Amniotic epithelial cell (primary cell): ENCODE data around the gene MYD88.

Experiments used
- DNase-seq: peaks from one replicate; pipeline ENCODE4 v3.0.0-alpha.2; 2010; ENCODE audit warnings: low read depth

Gene MYD88

GRCh38 chr3:38165722-38166387 is 27.4 kb downstream of the MYD88 start:
- DNase-seq: peak; percentile 39

- no peak for DNase-seq
These were observed 29.1 kb downstream of the MYD88 start for GRCh38 chr3:38167591-38167990.

DNA sequence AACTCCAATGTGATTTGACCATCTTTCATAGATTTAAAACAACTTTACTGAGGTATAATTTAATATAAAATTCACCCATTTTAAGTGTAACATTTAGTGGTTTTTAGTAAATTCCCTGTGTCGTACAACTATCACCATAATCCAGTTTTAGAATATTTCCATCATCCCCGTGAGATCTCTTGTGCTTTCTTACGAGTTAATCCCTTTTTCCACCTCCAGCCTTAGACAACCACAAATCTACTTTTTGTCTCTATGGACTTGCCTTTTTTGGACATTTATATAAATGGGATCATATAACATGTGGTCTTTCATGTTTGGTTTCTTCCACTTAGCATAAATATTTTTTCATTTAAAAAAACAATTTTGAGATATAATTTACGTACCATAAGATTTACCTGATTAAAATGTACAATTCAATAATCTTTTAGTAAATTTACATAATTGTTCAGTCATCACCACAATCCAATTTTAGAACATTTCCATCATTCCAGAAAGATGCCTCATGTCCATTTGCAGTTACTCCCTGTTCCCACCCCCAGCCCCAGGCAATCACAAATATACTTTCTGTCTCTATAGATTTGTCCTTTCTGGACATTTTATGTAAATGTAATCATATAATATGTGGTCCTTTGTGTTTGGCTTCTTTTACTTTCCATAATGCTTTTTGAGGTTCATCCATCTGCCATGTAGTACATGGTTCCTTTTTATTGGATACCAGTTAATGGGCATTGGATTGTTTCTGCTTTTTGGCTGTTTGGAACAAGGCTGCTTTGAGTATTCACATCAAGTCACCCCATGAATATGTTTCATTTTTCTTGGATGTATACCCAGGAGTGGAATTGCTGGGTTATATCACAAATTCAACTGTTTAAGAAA is 29.9 kb downstream of the MYD88 start:
- peak; percentile 43 for DNase-seq

DNA sequence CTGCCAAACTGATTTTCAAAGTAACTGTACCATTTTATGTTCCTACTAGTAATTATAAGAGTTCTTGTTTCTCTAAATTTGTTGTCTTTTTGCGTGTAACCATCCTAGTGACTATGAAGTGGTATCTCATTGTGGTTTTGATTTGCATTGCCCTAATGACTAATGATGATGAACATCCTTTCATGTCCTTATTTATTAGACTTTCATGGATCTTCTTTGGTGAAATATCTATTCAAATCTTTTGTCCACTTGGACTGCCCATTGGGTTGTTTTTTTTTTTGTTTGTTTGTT is 30.5 kb downstream of the MYD88 start:
- peak; percentile 21 for DNase-seq

GRCh38 chr3:38170722-38171121 is 32.3 kb downstream of the MYD88 start:
- DNase-seq: no peak

GRCh38 chr3:38171622-38172021 is 33.2 kb downstream of the MYD88 start:
- DNase-seq: no peak

GRCh38 chr3:38173834-38174418 is 35.5 kb downstream of the MYD88 start:
- no peak for DNase-seq

- no peak for DNase-seq
These were observed 38.7 kb downstream of the MYD88 start for GRCh38 chr3:38177181-38177580.

- DNase-seq: no peak
These were observed 48.3 kb downstream of the MYD88 start for GRCh38 chr3:38186781-38187180.

- DNase-seq: no peak
These were observed 52.0 kb downstream of the MYD88 start for GRCh38 chr3:38190481-38190881.
